ENCODE results near the gene ARHGAP1. TPM values are rescaled to one million over a fixed set of nuclear protein-coding genes. Genes with fewer than 3 reads are reported as not detected.
"Not testable (repeated sequence)": the region's sequence is repeated elsewhere in the genome, so short reads cannot be mapped to it uniquely, and the experiment has no call there.

The ARHGAP1 gene
- total RNA-seq, 2 donors from 2014 or later = 41.6 to 43.5 TPM

DNA sequence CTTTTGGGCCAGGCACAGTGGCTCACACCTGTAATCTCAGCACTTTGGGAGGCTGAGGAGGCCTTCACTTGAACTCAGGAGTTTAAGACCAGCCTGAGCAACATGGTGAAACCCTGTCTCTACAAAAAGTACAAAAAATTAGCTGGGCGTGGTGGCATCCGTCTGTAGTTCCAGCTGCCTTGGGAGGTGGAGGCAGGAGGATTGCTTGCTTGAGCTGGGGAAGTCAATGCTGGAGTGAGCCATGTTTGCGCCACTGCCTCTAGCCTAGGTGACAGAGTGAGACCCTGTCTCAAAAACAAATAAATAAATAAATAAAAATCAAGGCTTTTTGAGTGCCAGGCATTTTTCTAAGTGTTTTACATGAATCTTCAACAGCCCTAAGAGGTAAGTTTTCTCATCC is 29.9 kb downstream of the ARHGAP1 start:
- not testable (repeated sequence) for H3K27me3 Mint-ChIP-seq (ENCODE audit: low read depth); DNase-seq; H3K27ac Mint-ChIP-seq; H3K9me3 Mint-ChIP-seq; ATAC-seq (replicated peaks in 1 of 2)
- H3K4me3 Mint-ChIP-seq = peak overlapping the region in 1 of 2 donors; percentile 27
- peaks cover 60% of the 10 kb centered on the region for H3K4me1 Mint-ChIP-seq (ENCODE audit: low read depth)
- peaks cover 5 to 10% of the 10 kb centered on the region in 2 donors for H3K36me3 Mint-ChIP-seq (ENCODE audit: insufficient read depth in 2 of 2)

DNA sequence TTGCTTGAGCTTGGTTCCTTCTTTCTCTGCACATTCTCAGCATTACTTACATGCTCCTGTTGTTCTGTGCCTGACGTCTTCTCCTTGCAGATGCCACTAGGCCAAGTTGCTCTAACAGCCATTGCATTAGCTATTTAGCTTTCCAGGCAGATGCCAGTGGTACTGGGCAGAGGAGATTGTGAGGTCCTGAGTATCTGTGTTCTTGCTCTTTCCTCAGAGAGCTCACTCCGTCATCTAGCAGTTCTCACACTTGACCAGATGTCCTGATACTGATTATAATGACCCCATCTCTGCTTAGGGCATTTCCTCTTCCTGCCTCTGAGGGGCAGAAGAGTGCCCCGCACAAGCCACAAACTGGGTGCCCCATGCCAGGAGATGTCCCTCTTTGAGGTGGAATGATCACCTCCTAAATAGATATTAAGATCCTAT is 30.7 kb downstream of the ARHGAP1 start:
- no peak for ATAC-seq (replicated peaks in 1 of 2)
- H3K4me3 Mint-ChIP-seq = no peak overlapping the region
- no peaks in the 10 kb centered on the region for H3K9me3 Mint-ChIP-seq
- H3K36me3 Mint-ChIP-seq (ENCODE audit: insufficient read depth in 2 of 2) = peaks cover 5 to 13% of the 10 kb centered on the region in 2 donors
- no peak overlapping the region for H3K27ac Mint-ChIP-seq
- DNase-seq = no peak
- peaks cover 54% of the 10 kb centered on the region for H3K4me1 Mint-ChIP-seq (ENCODE audit: low read depth)
- H3K27me3 Mint-ChIP-seq (ENCODE audit: low read depth) = no peaks in the 10 kb centered on the region

DNA sequence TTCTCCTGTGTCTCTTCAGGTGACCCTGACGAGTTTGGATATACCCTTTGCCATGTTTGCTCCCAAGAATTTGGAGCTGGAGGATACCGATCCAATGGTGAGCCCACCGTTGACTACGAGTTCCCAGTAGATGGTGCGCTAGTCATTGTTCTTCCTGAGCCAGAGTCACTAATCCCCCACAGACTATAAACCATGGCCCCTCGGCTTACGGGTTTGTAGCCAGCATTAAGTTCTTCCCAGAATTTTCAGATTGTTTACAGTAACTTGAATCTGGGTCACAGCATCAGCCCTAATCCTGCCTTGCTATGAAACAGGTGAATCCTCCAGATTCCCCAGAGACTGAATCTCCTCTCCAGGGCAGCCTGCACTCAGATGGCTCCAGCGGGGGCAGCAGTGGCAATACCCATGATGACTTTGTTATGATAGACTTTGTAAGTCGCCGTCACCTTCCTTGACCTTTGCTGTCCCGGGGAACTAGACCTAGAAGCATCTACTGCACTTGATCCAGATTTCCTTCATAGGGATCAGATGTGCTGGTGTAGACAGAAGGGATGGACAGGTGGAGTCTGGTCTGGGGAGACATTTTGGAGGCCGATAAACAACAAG is 31.8 kb downstream of the ARHGAP1 start:
- H3K36me3 Mint-ChIP-seq (ENCODE audit: insufficient read depth in 2 of 2) = peaks cover 5 to 14% of the 10 kb centered on the region in 2 donors
- no peak for DNase-seq
- no peak overlapping the region for H3K27ac Mint-ChIP-seq

DNA sequence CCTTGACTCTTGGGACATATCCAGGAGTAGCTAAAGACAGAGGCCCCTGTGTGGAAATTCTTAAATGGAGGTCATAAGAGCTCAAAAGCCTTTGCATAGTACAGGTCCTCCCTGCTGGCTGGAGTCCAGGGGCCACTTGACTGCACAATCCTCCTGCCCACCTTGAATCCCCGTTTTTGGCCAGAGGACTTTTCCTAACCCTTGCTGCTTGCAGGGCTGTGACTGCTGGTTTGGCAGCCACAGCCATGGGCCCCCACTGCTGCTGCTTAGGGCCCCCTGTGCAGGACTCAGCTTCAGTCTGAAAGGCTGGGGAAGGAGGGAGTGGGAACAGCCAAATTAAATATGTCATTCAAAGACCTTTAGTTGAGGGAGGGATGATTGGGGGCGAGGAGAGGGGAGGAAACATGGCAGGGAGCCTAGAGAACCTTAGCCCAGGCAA is 33.4 kb downstream of the ARHGAP1 start:
- DNase-seq = no peak
- H3K36me3 Mint-ChIP-seq (ENCODE audit: insufficient read depth in 2 of 2) = peaks cover 3 to 10% of the 10 kb centered on the region in 2 donors
- no peaks in the 10 kb centered on the region for H3K27me3 Mint-ChIP-seq (ENCODE audit: low read depth)
- H3K4me1 Mint-ChIP-seq (ENCODE audit: low read depth) = peaks cover 35% of the 10 kb centered on the region
- no peak for ATAC-seq (replicated peaks in 1 of 2)
- H3K9me3 Mint-ChIP-seq = no peaks in the 10 kb centered on the region
- H3K4me3 Mint-ChIP-seq = no peak overlapping the region
- H3K27ac Mint-ChIP-seq = peak overlapping the region; percentile 46

More for the DNA sequence above, 31.8 kb downstream of the ARHGAP1 start:
- H3K9me3 Mint-ChIP-seq = no peaks in the 10 kb centered on the region
- no peaks in the 10 kb centered on the region for H3K27me3 Mint-ChIP-seq (ENCODE audit: low read depth)
- peaks cover 46% of the 10 kb centered on the region for H3K4me1 Mint-ChIP-seq (ENCODE audit: low read depth)
- ATAC-seq (replicated peaks in 1 of 2) = no peak
- no peak overlapping the region for H3K4me3 Mint-ChIP-seq

DNA sequence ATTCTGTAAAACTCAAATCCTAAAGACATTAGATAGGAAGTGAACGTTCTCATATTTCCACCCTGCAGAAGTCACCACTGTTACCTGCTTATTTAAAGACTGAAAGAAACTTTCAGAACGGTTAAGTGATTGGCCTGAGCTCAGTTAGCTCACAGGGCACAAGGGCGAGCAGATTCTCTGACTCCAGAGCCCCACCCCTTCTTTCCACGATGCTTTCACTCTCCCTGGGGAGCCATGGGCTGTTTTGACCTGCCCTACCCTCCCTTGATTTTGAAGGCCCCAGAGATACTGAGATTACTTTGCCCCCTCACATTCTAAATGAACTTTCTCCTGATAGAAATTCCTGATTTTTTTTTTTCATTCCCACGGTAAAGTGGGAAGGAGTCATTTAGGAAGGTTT is 33.9 kb downstream of the ARHGAP1 start:
- H3K36me3 Mint-ChIP-seq (ENCODE audit: insufficient read depth in 2 of 2) = peaks cover 3 to 10% of the 10 kb centered on the region in 2 donors
- no peak for DNase-seq
- no peak overlapping the region for H3K27ac Mint-ChIP-seq

DNA sequence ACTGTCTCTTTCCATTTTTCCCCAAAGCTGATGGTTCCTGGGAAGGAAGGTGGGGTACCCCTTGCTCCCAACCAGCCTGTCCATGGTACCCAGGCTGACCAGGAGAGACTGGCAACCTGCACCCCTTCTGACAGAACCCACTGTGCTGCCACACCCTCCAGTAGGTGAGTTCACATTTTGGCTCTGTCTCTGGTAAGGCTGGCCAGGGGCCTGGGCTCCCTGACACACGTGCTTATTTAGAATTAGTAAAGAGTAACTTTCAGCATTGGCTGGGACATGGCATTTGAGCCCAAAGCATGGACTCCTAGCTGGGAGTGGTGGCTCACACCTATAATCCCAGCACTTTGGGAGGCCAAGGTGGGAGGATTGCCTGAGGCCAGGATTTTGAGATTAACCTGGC is 35.1 kb downstream of the ARHGAP1 start:
- no peak overlapping the region for H3K4me3 Mint-ChIP-seq
- ATAC-seq (replicated peaks in 1 of 2) (no peak), DNase-seq (no peak)
- H3K4me1 Mint-ChIP-seq (ENCODE audit: low read depth) = peaks cover 18% of the 10 kb centered on the region
- peaks cover 3 to 9% of the 10 kb centered on the region in 2 donors for H3K36me3 Mint-ChIP-seq (ENCODE audit: insufficient read depth in 2 of 2)
- no peak overlapping the region for H3K27ac Mint-ChIP-seq
- H3K9me3 Mint-ChIP-seq = no peaks in the 10 kb centered on the region
- no peaks in the 10 kb centered on the region for H3K27me3 Mint-ChIP-seq (ENCODE audit: low read depth)

More for the DNA sequence above, 33.9 kb downstream of the ARHGAP1 start:
- no peaks in the 10 kb centered on the region for H3K27me3 Mint-ChIP-seq (ENCODE audit: low read depth)
- ATAC-seq (replicated peaks in 1 of 2) = no peak
- H3K9me3 Mint-ChIP-seq = no peaks in the 10 kb centered on the region
- no peak overlapping the region for H3K4me3 Mint-ChIP-seq
- peaks cover 29% of the 10 kb centered on the region for H3K4me1 Mint-ChIP-seq (ENCODE audit: low read depth)

DNA sequence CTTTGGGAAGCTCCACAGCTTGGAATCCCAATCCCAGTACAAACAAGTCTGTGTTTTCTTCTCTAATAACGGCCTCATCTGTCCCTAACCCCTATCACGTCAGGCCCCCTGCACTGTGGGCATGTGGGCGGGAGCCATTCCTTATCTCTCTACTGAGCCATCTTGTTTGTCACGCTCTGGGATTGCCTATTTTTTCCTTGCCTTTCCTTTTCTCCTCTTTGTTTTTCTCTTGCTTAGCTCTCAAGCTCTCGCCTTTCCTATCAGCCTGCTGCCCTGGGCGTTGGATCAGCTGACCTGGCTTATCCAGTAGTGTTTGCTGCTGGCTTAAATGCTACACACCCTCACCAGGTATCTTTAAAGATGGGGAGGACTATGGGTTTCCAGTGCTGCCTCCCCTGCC is 35.8 kb downstream of the ARHGAP1 start:
- Mint-ChIP-seq H3K27ac (no peak overlapping the region), H3K4me1 (ENCODE audit: low read depth) (peaks cover 11% of the 10 kb centered on the region), H3K9me3 (no peaks in the 10 kb centered on the region), H3K27me3 (ENCODE audit: low read depth) (no peaks in the 10 kb centered on the region), H3K36me3 (ENCODE audit: insufficient read depth in 2 of 2) (peaks cover 1 to 17% of the 10 kb centered on the region in 2 donors), H3K4me3 (no peak overlapping the region)
- DNase-seq (no peak), ATAC-seq (replicated peaks in 1 of 2) (no peak)

DNA sequence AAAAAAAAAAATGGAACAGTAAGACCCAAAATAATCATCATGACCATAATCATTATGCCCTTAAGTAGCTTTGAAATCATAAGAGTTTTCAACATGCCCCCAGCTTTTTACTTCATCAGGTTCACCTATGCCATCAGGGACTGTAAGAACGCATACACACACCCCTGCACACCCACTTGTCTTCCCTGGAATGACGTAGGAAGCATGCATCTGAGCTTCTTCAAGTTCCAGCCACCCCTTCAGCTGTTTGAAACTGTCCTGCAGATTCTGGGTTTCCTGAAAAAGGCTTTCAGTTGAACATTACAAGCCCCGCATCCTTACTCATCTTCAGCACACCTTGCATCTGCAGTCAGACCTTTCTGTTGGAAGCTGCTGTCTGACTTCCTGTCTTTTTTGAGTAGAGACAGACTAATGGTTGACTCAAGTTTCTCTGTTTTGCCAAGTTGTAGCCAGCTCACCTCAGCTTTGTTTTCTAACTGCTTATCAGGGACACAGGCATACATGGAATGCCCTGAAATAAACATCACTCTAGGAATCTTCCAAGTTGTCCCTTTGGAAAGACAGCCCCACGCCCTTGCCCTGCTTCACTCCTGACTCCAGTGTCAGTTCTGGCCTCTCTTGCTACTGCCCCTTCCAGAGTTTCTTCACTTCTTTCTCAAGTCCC is 37.0 kb downstream of the ARHGAP1 start:
- DNase-seq (no peak), ATAC-seq (replicated peaks in 1 of 2) (no peak)
- Mint-ChIP-seq H3K27me3 (ENCODE audit: low read depth) (no peaks in the 10 kb centered on the region), H3K27ac (peak overlapping the region; percentile 88), H3K4me3 (no peak overlapping the region), H3K36me3 (ENCODE audit: insufficient read depth in 2 of 2) (peaks cover 4 to 17% of the 10 kb centered on the region in 2 donors), H3K9me3 (no peaks in the 10 kb centered on the region), H3K4me1 (ENCODE audit: low read depth) (no peaks in the 10 kb centered on the region)

DNA sequence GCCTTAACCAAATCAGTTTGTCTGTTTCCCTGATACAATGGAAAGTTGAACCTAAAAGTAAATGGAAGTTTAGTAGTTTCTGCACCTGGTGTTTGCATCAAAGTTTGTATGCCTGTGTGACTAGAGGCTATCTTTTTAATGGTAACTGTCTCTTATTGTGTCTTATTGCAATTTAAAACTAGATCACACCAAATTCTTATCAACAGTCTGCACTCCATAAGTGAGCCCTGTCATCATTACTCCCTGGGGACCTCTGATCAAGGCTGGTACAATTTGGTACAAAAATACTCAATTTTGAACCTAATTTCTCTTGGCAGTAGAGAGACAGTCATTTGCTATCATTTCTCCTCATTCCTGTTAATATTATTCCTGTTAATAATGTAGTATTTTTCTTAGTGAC is 38.1 kb downstream of the ARHGAP1 start:
- no peaks in the 10 kb centered on the region for H3K27me3 Mint-ChIP-seq (ENCODE audit: low read depth)
- no peaks in the 10 kb centered on the region for H3K9me3 Mint-ChIP-seq
- H3K4me1 Mint-ChIP-seq (ENCODE audit: low read depth) = no peaks in the 10 kb centered on the region
- no peak overlapping the region for H3K27ac Mint-ChIP-seq
- no peak overlapping the region for H3K4me3 Mint-ChIP-seq
- peaks cover 4 to 17% of the 10 kb centered on the region in 2 donors for H3K36me3 Mint-ChIP-seq (ENCODE audit: insufficient read depth in 2 of 2)
- ATAC-seq (replicated peaks in 1 of 2) (no peak), DNase-seq (no peak)

DNA sequence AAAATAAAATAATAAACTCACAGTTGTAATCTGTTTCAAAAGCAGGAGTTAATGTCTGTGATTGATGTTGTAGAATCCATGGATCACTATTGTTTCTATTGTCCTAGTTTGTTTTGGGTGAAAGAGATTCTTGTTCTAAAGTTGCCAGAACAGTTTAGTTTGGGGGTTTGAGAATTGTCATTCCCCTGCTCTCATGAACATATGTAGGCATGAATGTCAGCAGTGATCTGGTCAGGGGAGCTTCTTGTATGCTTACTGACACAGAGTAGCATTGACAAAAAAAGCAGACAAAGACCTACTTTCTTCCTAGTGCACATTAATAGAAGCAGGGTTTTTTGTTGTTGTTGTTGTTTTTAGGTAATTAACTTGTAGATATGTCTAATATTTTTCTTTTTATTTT is 38.6 kb downstream of the ARHGAP1 start:
- no peak overlapping the region for H3K27ac Mint-ChIP-seq
- no peaks in the 10 kb centered on the region for H3K27me3 Mint-ChIP-seq (ENCODE audit: low read depth)
- no peaks in the 10 kb centered on the region for H3K4me1 Mint-ChIP-seq (ENCODE audit: low read depth)
- H3K9me3 Mint-ChIP-seq = no peaks in the 10 kb centered on the region
- DNase-seq (no peak), ATAC-seq (replicated peaks in 1 of 2) (no peak)
- H3K4me3 Mint-ChIP-seq = no peak overlapping the region
- H3K36me3 Mint-ChIP-seq (ENCODE audit: insufficient read depth in 2 of 2) = peaks cover 4 to 16% of the 10 kb centered on the region in 2 donors

DNA sequence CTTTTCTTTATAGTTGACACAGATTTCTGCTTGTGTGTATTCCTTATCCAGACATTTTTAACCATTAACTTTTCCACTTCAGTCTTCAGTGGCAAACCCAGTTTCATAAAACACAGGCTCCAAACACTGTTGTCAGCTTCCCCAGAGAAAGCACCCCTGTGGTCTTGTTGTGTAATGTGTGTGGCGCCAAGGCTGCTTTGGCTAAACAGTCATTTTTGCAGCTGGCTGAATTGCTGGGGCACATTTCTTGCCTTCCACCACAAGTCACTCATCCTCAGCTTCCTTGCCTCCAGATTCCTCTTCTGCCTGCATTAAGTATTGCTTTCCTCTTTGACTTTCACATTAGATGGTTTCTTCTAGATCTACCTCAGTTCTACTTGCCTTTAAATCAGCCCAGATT is 40.5 kb downstream of the ARHGAP1 start:
- ATAC-seq (replicated peaks in 1 of 2) (no peak), DNase-seq (no peak)
- Mint-ChIP-seq H3K27ac (no peak overlapping the region), H3K27me3 (ENCODE audit: low read depth) (no peaks in the 10 kb centered on the region), H3K36me3 (ENCODE audit: insufficient read depth in 2 of 2) (peaks cover 4 to 14% of the 10 kb centered on the region in 2 donors), H3K9me3 (no peaks in the 10 kb centered on the region), H3K4me3 (no peak overlapping the region), H3K4me1 (ENCODE audit: low read depth) (no peaks in the 10 kb centered on the region)

DNA sequence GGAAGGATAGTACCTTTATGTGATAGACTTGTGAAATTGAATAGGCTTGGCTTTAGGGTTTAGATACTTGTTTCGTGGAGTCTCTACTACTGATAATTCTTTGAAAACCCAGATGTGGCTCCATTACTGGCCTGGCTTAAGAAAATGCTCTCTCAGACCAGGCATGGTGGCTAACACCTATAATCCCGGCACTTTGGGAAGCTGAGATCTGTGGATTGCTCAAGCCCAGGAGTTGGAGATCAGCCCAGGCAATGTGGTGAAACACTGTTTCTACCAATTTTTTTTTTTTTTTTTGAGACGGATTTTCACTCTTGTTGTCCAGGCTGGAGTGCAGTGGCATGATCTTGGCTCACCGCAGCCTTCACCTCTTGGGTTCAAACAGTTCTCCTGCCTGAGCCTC is 42.2 kb downstream of the ARHGAP1 start:
- Mint-ChIP-seq H3K27me3 (ENCODE audit: low read depth) (no peaks in the 10 kb centered on the region), H3K27ac (no peak overlapping the region), H3K9me3 (no peaks in the 10 kb centered on the region), H3K4me3 (no peak overlapping the region), H3K4me1 (ENCODE audit: low read depth) (no peaks in the 10 kb centered on the region), H3K36me3 (ENCODE audit: insufficient read depth in 2 of 2) (peaks cover 4 to 11% of the 10 kb centered on the region in 2 donors)
- DNase-seq = no peak
- ATAC-seq (replicated peaks in 1 of 2) = no peak

DNA sequence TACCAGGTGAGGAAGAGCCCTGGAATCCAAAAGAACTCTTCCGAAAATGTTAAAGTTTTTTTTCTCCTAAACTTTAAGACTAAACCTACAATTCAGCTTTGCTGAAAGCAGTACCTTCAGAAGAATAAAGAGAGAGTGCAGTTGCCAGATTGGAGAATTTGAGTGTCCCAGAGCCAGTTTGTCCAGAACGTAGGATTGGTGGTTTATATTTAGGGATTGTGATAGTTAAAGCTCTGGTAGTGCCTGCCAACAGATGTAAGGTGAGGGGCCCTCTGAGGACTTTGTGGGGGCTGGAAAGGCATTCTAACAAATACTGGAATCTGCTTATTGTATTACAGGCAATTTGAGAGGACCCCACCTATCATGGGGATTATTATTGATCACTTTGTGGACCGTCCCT is 43.2 kb downstream of the ARHGAP1 start:
- H3K4me3 Mint-ChIP-seq = no peak overlapping the region
- H3K27ac Mint-ChIP-seq = no peak overlapping the region
- no peaks in the 10 kb centered on the region for H3K27me3 Mint-ChIP-seq (ENCODE audit: low read depth)
- DNase-seq = no peak
- no peaks in the 10 kb centered on the region for H3K9me3 Mint-ChIP-seq
- H3K36me3 Mint-ChIP-seq (ENCODE audit: insufficient read depth in 2 of 2) = peaks cover 4 to 11% of the 10 kb centered on the region in 2 donors
- no peak for ATAC-seq (replicated peaks in 1 of 2)
- no peaks in the 10 kb centered on the region for H3K4me1 Mint-ChIP-seq (ENCODE audit: low read depth)

DNA sequence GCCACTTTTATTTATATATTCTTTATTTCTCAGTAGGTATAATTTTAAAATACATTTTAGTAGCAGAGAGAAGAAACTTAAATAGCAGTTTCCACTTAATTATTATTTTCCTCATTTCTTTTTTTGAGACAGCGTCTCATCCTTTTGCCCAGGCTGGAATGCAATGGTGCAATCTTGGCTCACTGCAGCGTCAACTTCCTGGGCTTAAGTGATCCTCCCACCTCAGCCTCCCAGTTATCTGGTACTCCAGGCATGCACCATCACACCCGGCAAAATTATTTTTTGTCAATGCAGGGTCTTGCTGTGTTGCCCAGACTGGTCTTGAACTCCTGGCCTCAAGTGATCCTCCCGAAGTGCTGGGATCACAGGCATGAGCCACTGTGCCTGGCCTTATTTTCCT is 44.8 kb downstream of the ARHGAP1 start:
- no peak for ATAC-seq (replicated peaks in 1 of 2)
- no peak overlapping the region for H3K4me3 Mint-ChIP-seq
- H3K36me3 Mint-ChIP-seq (ENCODE audit: insufficient read depth in 2 of 2) = peaks cover 4 to 17% of the 10 kb centered on the region in 2 donors
- no peaks in the 10 kb centered on the region for H3K4me1 Mint-ChIP-seq (ENCODE audit: low read depth)
- H3K27me3 Mint-ChIP-seq (ENCODE audit: low read depth) = no peaks in the 10 kb centered on the region
- H3K9me3 Mint-ChIP-seq = no peaks in the 10 kb centered on the region
- no peak for DNase-seq
- no peak overlapping the region for H3K27ac Mint-ChIP-seq
